HPDE6-E6E7 (cell line): ENCODE data around the gene NEK10.

Experiments
- DNase-seq: peaks from one replicate; pipeline ENCODE4 v3.0.0; 2011; ENCODE audit warnings: missing footprints; ENCODE audit errors: extremely low spot score

The NEK10 gene

GRCh38 chr3:27228805-27229204, 140.4 kb downstream of the NEK10 start:
- no peak for DNase-seq

DNA sequence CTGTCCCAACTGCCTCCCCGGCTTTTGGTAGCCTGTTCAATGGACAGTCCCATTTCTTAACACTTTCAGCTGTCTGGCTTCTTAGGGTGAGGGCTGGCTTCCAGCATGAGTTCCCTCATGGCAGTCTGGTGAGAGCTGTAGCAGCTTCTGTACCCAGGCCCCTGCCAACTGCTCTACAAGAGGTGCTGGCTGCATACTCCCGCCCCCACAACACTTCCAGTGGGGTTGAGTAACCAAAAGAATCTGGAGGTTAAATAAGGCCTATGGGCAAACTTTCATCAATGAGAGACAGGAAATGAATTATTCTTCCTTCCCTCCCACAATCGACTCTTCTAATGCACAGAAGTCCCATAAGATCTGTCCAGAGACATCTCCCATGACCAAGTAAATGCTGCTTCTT, 145.0 kb downstream of the NEK10 start:
- no peak for DNase-seq

DNA sequence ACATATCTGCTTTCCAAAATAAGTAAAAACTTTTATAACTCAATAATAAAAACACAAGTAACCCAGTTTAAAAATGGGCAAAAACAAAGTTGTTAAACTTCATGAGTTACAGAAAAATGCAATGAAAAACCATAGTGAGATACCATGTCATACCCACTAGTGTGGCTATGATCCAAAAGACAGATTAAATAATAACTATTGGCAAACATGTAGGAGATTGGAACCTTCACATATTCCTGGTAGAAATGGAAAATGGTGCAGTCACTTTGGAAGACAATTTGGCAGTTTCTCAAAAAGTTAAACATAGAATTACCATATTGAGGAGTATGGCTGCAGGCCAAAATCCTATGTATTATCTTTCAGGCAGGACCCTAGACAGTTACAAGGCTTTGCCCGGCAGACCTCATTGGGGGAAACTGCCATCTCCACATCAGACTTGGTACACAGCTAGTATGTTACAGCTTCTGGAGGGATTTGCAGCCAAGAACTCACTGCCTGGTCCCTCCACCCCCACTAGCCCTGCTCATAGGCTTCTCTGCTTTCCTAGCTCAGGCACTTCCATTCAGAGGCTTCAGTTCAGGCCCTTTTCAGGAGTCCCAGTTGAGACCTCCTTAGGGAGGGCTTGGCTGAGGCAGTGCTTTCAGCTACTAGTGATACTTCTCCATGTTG, 147.8 kb downstream of the NEK10 start:
- DNase-seq: no peak

DNA sequence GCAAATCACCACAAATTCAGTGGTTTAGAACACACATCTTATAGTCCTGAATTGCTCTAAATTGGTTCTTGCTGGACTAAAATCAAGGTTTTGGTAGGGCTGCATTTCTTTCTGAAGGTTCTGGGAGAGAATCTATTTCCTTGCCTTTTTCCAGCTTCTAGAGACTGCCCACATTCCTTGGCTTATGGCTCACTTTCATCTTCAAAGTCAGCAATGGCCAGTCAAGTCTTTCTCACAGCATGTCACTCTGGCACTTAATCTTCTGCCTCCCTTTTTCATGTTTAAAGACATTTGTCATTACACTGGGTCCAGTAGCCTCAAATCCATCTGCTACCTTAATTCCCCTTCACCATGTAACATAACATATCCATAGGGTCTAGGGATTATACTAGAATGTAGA, 149.0 kb downstream of the NEK10 start:
- DNase-seq: no peak

- DNase-seq: no peak
Measured at GRCh38 chr3:27219127-27219845, 149.9 kb downstream of the NEK10 start.

DNA sequence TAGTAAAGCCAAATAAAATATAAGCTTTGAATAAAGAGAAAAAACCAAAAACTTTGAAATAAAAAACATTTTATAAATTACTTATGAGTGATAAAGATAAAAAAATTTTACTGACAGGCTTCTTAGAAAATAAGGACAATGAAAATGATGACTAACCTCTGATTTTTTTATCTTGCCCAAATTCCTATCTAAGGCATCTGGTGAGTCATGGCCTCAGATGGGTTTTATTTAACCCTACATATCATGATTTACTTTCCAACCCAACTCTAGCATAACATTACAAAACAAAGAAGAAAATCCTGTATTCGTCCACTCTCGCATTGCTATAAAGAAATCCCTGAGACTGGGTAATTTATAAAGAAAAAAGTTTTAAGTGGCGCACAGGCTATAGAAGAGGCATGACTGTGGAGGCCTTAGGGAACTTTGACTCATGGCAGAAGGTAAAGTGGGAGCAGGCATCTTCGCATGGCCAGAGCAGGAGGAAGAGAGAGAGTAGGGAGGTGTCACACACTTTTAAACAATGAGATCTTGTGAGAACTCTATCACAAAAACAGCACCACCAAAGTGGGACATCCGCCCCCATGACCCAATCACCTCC, 152.1 kb downstream of the NEK10 start:
- DNase-seq: no peak

- DNase-seq: no peak
Measured at GRCh38 chr3:27216295-27216855, 152.8 kb downstream of the NEK10 start.

DNA sequence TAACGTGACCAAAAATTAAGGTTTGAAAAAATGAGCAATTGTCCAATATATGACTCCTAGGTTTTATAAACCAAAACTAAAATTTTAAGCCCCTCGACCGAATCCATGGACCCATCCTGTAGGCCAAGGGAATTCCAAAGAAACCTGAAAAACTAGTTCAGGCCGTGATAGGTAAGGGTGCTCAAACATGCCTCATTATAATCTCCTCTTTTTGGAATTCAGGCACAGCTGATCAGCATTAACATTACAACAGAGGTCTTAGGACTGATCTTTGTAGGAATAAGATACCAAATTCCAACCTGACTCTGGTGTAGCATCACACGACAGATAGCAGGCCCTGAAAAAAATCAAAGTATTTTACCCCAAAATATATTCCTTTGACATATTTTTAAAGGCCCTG, 155.7 kb downstream of the NEK10 start:
- DNase-seq: no peak

DNA sequence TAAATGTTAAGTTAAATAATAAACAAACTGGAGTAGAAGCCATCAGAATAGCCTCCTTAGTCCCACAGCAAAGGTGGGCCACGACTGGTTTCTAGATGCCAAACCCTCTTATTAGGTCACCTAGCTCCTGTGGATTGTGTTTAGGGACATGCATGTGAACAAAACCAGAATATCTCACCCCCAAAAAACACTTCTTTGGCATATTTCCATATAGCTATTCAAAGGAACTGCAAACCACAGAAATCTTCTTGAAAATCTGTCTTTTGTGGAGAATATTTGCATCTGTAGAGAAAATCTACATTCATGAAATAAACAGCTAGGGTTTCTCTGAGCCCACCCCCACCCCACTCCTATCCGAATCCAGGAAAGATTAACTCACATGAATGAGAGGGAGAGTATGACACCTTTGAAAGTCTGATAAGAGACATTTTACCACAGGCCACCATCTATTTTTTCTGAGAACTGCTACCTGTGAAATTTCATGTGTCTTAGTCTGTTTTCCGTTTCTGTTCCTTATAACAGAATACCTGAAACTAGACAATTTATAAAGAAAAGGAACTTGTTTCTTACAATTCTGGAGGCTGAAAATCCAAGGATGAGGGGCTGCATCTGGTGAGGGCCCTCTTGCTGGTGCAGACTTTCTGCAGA, 159.4 kb downstream of the NEK10 start:
- DNase-seq: no peak

DNA sequence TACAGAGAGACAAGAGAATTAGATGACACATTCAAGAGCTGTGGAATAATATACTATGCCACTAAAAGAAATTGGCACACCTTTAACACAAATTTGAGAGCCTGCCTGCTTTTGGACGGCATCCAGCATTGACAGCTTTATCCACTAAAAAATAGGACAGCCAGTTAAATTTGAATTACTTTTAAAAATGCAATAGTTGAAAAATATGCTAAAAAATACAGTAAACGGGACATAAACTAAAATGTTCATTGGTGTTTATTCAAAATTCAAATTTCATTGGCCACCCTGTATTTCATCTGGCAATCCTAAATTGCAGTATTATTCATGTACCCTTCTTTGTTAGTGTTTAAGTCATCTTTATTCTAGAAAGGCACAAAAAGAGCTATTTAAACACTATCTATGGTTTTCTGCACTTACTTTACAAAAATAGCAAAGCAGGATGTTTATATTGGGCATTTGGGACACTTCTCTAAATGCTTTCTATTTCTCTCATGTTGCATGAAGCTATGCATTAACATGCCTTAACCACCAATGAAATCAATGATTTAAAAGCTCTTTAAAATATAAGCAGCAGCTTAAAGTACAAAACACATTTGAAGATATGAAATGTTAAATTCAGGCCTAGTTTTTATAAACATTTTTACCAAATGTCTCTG, 160.1 kb downstream of the NEK10 start:
- no peak for DNase-seq

- DNase-seq: no peak
Measured at GRCh38 chr3:27202959-27203358, 166.2 kb downstream of the NEK10 start.

DNA sequence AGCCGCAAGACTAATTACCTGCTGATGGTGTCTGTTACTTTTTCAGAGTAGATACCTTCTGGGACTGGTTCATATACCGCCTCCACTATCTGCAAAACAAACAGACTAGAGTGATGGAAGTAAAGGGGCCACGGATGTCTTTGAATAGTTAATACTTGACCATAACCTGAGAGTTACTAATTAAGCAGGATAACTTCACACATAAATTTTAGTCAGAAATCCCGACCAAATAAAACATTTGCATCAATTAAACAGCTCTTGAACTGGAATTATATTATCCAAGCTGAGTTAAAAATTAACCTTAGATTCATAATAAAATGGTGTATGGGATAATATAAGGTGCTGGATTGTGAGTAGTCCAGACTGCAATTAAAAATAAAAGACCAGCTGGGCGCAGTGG, 167.7 kb downstream of the NEK10 start:
- no peak for DNase-seq

DNA sequence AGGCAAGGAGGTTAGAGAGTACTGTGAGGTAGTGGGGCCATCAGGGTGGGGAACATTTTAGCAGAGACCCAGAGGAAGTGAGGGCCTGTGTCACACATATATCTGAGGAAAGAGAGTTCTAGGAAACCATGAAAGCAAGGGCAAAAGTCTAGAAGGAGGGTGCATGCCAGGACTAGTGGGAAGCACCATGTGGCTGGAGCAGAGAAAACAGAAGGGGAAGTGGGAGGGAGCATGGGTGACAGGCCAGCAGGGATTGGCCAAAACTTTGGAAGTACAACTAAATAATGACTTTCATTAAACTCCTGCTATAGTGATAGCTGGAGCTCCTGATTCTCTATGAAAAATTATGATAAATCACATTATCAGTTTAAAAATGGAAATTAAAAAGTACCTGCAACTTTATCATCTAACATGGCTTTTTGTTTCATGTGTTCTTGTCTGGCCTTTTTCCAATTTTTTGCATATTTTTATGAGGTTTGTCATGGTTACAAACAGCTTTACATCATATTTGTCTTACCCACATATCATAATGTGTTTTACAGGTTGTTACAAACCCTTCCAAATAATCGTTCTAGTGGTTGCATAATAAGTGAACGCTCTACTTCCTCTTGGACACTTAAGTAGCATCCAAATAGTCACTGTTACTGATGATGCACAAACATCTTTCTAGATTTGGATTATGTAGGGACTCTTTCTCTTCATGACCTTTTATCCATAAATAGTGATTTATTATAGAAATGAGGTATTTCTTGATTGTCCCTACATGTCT, 168.3 kb downstream of the NEK10 start:
- no peak for DNase-seq

GRCh38 chr3:27194861-27195483, 174.2 kb downstream of the NEK10 start:
- no peak for DNase-seq

DNA sequence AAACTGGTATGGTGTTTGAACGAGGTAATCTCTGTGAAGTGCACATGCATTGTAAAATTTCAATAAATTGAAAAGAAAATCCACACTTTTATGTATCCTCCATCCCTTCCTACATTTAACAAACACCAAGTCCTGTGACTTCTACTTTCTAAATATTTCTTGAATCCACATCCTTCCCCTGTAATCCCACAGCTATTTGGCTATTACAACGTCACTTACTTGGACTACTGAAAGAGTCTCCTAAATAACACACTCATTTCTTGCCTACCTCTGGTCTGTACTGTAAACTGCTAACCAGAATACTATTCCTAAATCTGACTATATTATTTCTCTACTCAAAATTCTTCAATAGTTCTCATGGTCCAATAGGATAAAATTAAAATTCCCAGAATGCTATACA, 176.1 kb downstream of the NEK10 start:
- no peak for DNase-seq

- DNase-seq: no peak
Measured at GRCh38 chr3:27186013-27186412, 183.2 kb downstream of the NEK10 start.

GRCh38 chr3:27185231-27185989, 183.8 kb downstream of the NEK10 start:
- DNase-seq: no peak

- no peak for DNase-seq
Measured at GRCh38 chr3:27184261-27184660, 184.9 kb downstream of the NEK10 start.

DNA sequence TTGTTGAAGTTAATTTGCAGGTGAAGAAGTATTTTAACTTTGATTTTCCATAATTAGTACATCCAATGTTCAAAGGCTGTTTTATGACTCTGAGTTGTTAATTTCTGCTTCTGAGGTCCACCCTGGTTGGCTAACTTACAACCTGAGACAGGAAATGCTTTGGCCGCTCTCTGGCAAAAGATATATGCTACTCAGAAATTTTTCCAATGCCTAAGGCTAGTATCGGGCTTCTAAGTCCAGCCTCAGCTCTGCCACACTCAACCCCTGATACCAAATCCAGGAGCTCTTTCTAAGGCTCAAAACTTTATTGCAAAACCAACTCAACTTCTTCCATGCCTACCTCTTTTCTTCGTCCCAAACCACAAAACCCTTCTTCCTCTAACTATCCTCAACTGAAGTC, 192.9 kb downstream of the NEK10 start:
- no peak for DNase-seq

- no peak for DNase-seq
Measured at GRCh38 chr3:27174530-27174929, 194.7 kb downstream of the NEK10 start.
